Type B pancreatic cell (in vitro differentiated cells): ENCODE results near the gene RAI1. TPM values are rescaled to one million over a fixed set of nuclear protein-coding genes. Genes with fewer than 3 reads are reported as not detected.

Experiments
- DNase-seq: peaks from one replicate; pipeline ENCODE4 v3.0.0; 2021; ENCODE audit warnings: mixed read lengths; ENCODE audit not compliant: unreplicated experiment; ENCODE audit errors: extremely low spot score
- H3K27ac Mint-ChIP-seq: 2 replicates; pipeline ENCODE4 v1.8.0; 2021; ENCODE audit warnings: mild to moderate bottlenecking, mixed read lengths
- H3K27me3 Mint-ChIP-seq: 2 replicates; pipeline ENCODE4 v1.8.0; 2021; ENCODE audit warnings: mixed read lengths
- H3K36me3 Mint-ChIP-seq: 2 replicates; pipeline ENCODE4 v1.8.0; 2021; ENCODE audit warnings: mixed read lengths
- H3K4me1 Mint-ChIP-seq: one replicate; pipeline ENCODE4 v1.8.0; 2021; ENCODE audit warnings: mixed read lengths; ENCODE audit not compliant: unreplicated experiment
- H3K4me3 Mint-ChIP-seq: 2 replicates; pipeline ENCODE4 v1.8.0; 2021; ENCODE audit warnings: mild to moderate bottlenecking, mixed read lengths
- H3K9me3 Mint-ChIP-seq: 2 replicates; pipeline ENCODE4 v1.8.0; 2021; ENCODE audit warnings: mixed read lengths
- CTCF ChIP-seq: fragments of 200-600 bp; sonication (generic); conservative IDR thresholded peaks from 2 replicates; pipeline ENCODE4 v1.5.0; 2021; ENCODE audit warnings: antibody characterized with exemption, mild to moderate bottlenecking
- total RNA-seq: library from RNA; stranded (reverse); gene quantifications from 2 replicates; pipeline ENCODE4 v1.2.1, GENCODE V29; 2021; ENCODE audit warnings: low replicate concordance

The RAI1 gene
- total RNA-seq, 1 donor from 2014 or later: 61.1 TPM

- Mint-ChIP-seq H3K4me1 (peaks cover 66% of the 10 kb centered on the region), H3K27me3 (no peaks in the 10 kb centered on the region), H3K9me3 (no peaks in the 10 kb centered on the region), H3K27ac (peak overlapping the region; percentile 85), H3K36me3 (no peaks in the 10 kb centered on the region), H3K4me3 (peak overlapping the region; percentile 44)
- no peak for DNase-seq
- TF ChIP-seq CTCF: peak; percentile 29
Observed at GRCh38 chr17:17769869-17770631, 88.8 kb downstream of the RAI1 start.

- Mint-ChIP-seq H3K27me3 (no peaks in the 10 kb centered on the region), H3K36me3 (no peaks in the 10 kb centered on the region), H3K4me1 (peaks cover 64% of the 10 kb centered on the region), H3K9me3 (no peaks in the 10 kb centered on the region), H3K4me3 (peak overlapping the region; percentile 68), H3K27ac (peak overlapping the region; percentile 63)
- no peak for TF ChIP-seq CTCF
- DNase-seq: no peak
Observed at GRCh38 chr17:17770632-17771044, 89.4 kb downstream of the RAI1 start.

GRCh38 chr17:17771498-17772201 lies 90.4 kb downstream of the RAI1 start:
- H3K4me3 Mint-ChIP-seq: no peak overlapping the region
- no peak for TF ChIP-seq CTCF
- H3K36me3 Mint-ChIP-seq: no peaks in the 10 kb centered on the region
- peaks cover 57% of the 10 kb centered on the region for H3K4me1 Mint-ChIP-seq
- H3K27me3 Mint-ChIP-seq: no peaks in the 10 kb centered on the region
- H3K27ac Mint-ChIP-seq: peak overlapping the region; percentile 55
- no peaks in the 10 kb centered on the region for H3K9me3 Mint-ChIP-seq
- DNase-seq: no peak

GRCh38 chr17:17772231-17772630 lies 91.0 kb downstream of the RAI1 start:
- TF ChIP-seq CTCF: no peak
- no peak overlapping the region for H3K4me3 Mint-ChIP-seq
- H3K4me1 Mint-ChIP-seq: peaks cover 57% of the 10 kb centered on the region
- peak overlapping the region; percentile 43 for H3K27ac Mint-ChIP-seq
- DNase-seq: no peak
- H3K9me3 Mint-ChIP-seq: no peaks in the 10 kb centered on the region
- H3K27me3 Mint-ChIP-seq: no peaks in the 10 kb centered on the region
- H3K36me3 Mint-ChIP-seq: no peaks in the 10 kb centered on the region

GRCh38 chr17:17774009-17774881 lies 93.0 kb downstream of the RAI1 start:
- no peak for TF ChIP-seq CTCF
- Mint-ChIP-seq H3K4me3 (no peak overlapping the region), H3K36me3 (no peaks in the 10 kb centered on the region), H3K4me1 (peaks cover 54% of the 10 kb centered on the region), H3K27me3 (no peaks in the 10 kb centered on the region), H3K9me3 (no peaks in the 10 kb centered on the region), H3K27ac (peak overlapping the region; percentile 48)
- no peak for DNase-seq
